GM18870 (cell line): ENCODE data around the gene ZACN.
A peak's percentile ranks its signal among the peaks of the same experiment; 100 is the strongest.
"Not testable (repeated sequence)": the region's sequence is repeated elsewhere in the genome, so short reads cannot be mapped to it uniquely, and the experiment has no call there.

Experiments used
- ATAC-seq: cut with Tn5 transposase; IDR thresholded peaks from one replicate; pipeline ENCODE4 v1.9.1; 2021; ENCODE audit warnings: moderate library complexity; ENCODE audit not compliant: unreplicated experiment

Gene ZACN

DNA sequence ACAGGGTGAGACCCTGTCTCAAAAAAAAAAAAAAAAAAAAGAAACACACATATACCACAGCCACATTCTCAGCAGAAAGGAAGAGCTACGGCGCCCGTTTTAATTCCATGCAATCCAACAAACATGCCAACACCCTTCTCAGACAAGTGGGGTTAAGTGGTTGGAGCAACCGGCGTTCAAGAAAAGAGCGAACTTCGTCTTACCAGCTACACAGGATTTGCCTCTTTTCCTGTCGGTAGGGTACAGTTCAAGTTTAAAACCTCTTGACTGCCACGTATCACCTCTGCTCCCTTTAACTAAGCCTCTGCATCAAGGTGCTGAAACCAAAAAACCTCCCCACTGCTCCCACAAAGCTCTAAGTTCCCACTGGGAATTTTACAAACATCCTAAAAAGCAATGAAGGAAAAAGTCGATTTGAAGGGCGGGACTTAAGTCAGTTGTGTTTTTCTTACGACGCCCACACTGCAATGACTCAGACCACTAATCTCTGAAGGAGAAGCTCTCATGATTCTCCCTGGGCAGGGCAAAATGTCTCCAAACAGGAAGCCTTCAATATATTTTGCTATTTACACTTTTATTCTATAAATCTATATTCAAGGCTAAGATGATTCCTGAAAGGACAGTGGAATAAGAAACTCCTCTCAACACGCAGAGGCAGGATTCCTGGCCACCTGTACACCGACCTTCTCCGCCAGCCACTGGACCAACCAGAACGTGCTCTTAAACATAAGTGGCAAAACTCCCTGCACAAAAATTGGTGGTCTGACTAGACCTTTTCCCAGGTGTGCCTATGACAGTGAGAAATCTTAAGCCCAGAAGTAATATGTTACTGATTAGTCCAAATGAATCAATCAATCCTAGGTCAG is 25.5 kb upstream of the ZACN start:
- ATAC-seq: no peak

DNA sequence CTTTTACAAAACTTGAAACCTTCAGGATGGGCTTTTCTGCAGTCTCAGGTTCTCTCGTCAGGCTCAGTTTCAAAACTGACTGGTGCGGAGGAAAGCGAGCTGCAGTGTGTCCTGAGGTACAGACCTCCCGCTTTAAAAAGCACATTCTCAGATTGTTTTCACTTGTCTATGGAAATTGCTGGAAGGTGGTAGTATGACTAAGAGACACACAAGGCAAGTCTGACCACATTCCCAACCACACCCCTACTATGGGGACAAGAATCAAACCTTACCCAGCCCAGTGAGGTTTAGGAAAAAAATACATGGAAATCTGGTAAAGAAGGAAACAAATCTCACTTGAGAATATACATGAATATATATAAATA is 24.9 kb upstream of the ZACN start:
- no peak for ATAC-seq

DNA sequence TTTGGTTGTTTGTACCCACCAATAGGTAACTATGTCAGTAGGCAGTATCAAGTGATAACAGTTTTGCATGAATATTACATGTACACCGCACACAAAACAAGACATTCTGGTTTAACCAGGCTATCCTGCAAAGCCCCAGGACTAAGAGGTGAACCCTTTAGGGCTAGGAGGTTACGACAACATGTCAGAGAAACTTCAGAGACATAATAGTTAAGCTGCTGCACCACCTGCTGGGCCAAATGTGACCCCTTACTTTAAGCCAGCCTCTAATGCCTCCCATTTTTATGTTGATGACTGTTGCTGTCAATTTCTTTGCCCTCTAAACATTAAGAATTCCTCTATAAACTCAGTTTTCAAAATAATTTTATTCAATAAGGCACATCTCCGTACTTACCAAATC is 22.1 kb upstream of the ZACN start:
- ATAC-seq: no peak

DNA sequence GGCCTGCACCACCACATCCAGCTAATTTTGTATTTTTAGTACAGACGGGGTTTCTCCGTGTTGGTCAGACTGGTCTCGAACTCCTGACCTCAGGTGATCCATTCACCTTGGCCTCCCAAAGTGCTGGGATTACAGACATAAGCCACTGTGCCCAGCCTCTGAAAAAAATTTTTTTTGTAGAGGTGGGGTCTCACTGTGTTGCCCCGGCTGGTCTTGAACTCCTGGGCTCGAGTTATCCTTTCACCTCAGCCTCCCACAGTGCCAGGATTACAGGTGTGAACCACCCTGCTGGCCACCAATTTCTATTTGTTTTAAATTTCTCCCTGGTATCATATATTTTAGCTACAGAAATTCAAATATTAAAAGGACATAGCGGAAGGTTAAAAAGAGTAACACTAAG is 20.7 kb upstream of the ZACN start:
- not testable (repeated sequence) for ATAC-seq

DNA sequence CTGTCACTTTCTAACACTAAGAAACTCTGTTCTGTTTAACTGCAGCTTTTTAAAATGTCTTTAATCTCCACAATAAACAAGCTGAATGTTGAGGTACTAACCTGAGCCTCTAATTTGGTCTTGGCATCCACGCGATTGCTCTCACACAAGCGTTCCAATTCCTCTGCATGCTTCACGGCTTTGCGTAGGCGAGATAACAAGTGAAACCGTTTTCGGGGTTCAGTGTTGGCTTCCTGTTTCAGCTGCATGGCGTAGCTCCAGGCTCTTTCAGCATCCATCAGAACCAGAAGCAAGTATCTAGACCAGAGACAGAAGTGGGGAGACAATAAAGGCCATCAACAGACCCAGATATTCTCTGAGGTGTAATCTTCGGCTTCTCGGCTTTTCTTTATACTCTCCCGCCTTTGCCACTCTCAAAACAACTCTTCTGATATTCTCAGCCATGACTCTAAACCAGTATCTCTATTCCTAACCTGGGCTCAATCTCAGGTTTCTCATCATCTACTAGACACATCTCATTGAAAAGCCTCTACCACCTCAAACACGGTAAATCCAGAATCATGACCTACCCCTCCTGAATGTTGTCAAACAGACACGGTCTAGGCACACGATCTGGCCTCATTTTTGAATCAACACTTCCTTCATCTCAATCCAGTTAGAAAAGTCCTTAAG is 15.0 kb upstream of the ZACN start:
- ATAC-seq: no peak

DNA sequence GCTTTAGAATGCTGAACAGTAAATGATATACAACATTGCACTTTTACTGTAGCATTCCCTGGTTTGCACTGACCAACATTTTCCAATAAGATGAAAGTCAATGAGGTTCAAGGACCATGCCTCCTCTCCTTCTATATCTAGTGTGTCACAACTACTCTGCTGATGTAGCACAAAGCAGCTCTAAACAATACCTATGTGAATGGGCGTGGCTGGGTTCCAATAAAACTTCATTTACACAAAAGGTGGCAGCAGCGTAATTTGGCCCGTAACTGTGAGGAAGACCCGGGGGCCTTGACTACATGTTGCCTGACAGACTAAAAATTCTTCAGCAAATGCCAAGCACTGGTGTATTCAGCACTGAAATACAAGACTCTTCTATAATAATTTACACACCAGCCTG is 13.2 kb upstream of the ZACN start:
- ATAC-seq: no peak

DNA sequence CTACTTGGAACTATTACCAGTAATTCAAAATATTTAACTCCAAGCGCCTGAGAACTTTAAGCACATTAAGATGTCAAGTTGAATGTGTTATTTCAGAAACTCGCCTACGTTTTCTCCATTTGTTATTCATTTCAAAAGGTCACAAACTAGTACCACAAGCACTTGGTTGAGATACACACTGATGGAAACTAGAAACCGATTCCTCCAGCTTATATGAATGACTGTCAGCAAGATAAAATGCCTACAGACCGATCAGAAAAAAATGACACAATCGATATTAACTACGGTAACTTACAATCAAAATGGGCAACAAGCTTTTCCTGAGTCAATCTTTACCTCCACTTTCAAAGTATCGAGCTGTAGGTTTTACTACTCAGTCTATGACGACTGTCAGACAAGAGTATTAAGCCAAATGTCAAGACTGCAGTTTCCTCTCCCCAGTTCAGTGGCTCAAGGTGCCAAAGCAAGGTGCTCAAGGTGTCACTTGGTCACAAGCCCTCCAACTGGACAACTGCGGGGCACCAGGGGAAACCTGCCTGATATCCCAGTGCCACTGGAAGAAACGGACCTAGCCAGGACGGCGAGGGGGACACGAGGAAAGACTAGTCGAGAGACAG is 7.3 kb upstream of the ZACN start:
- ATAC-seq: no peak

DNA sequence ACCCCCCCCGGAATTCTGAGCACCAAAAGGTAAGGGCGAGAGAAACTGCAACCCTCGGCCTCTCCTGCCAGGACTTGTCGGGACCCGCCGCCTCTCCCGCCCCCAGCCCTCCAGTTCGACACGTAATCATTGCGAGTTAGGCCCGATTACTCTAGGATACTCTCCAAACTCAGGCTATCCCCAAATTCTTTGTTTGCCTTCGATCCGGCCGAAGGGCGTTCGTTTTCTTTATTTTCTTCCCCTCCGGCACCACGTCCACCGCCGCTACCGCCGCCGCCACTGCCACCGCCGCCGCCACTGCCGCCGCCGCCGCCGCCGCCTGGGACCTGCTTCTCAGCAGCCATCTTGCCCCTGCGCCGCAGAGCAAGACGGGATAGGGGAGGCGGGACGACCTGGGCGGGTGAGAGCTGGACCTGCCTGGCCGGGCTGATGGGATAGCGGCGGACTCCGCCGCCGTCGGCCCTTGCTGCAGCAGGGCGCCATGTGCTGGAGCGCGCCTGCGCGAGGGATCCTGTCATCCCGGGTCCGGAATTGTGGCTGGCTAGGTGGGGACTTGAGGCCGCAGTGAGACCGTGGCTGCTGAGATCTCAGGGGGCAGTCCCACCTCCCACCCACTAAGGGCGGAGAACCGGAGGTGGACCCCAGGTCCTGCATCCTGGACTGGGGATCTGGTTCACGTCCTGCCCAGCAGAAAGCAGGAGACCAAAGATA is 6.7 kb upstream of the ZACN start, which contains the start of gene SRP68:
SRP68 (minus strand) TSS at position 370 of the 711 bp plus-strand sequence; CDS start at position 344, 26 bp downstream.
- ATAC-seq: peak; percentile 57

DNA sequence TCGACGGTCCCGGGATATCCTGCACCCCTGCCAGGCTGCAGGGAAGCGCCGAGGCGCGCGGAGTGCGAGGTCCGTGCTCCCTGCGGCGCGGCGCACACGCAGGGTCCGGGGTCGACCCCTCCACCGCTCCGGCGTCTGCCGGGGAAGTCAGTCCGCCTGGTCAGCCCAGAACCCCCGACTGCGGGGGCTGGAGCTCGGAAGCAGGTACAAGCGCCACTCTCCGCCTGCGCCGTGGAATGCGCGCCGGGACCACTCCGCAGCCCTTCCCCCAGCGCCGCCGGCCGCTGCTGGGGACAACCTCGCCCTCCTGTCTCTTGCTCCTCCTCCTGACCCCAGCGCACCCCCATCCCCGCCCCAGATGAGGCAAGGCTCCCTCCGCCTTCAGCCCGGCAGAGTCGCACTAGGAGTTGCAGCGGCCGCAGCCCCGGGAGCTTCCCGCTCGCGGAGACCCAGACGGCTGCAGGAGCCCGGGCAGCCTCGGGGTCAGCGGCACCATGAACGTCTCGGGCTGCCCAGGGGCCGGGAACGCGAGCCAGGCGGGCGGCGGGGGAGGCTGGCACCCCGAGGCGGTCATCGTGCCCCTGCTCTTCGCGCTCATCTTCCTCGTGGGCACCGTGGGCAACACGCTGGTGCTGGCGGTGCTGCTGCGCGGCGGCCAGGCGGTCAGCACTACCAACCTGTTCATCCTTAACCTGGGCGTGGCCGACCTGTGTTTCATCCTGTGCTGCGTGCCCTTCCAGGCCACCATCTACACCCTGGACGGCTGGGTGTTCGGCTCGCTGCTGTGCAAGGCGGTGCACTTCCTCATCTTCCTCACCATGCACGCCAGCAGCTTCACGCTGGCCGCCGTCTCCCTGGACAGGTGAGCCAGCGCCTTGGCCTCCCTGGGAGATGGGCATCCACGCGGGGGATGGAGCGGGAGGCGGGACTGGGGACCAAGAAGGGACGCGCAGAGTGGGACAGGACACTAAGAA is 4.3 kb upstream of the ZACN start, which contains the start of gene GALR2:
GALR2 (plus strand) TSS at position 392 of the 974 bp plus-strand sequence; CDS start at position 495, 103 bp downstream.
- no peak for ATAC-seq

DNA sequence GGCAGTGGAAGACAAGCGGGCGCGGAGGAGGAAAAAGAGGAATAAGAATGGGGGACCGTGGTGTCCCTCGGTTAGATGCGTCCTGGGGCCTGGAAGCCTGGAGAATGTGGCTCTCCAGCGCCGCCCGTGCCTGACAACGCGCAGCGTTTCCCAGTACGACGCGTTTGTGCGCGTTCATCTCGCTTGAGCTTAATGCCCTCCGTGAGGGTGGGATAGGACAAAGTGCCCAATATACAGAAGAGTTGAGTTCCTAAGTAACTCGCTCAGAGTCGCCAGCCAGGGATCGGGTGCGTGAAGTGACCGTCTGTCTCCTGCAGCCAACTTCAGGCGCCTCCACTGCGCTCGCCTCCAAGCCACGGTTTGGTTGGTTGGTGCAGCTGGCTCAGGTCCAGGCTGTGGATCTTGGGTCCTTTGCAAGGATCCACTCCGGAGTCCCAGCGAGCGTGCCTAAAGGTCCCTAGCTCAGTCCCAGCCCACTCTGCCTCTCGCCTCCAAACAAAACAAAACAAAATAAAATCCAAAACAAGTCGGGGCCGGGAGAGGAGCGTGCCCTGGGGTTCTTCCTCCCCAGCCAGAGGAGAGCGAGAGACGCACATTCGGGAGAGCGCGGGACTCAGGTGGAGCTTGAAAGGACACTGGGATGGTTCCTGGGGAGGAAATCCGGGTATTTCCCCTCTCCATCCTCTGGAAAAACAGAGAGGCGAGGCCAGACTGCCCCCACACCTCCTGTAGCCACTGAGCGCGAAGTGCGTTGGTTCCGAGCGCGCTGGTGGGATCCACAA is 3.4 kb upstream of the ZACN start:
- ATAC-seq: no peak

DNA sequence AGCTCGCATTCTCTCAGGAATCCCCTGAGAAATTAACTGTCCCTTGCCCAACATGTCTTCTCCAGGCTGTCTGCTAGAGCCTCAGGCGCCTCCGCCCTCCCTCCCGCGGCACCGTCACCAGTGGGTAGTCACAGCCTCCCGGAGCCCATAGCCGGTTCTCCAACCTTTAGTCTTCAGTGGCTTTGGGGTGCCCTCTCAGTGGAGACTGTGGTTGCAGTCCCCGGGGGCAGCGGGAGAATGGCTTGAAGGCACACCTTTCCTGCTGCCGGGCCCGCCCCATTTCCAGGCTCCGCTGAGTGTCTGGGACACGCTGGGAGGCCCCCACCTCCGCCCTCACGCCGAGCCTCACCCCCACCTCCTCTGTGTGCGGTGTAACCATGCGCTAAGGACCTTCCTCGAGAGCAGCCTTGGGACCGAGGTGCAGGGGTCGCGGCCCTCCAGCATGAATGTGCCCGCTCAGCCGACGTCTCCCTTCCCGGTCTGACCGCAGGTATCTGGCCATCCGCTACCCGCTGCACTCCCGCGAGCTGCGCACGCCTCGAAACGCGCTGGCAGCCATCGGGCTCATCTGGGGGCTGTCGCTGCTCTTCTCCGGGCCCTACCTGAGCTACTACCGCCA is 2.7 kb upstream of the ZACN start:
- no peak for ATAC-seq

DNA sequence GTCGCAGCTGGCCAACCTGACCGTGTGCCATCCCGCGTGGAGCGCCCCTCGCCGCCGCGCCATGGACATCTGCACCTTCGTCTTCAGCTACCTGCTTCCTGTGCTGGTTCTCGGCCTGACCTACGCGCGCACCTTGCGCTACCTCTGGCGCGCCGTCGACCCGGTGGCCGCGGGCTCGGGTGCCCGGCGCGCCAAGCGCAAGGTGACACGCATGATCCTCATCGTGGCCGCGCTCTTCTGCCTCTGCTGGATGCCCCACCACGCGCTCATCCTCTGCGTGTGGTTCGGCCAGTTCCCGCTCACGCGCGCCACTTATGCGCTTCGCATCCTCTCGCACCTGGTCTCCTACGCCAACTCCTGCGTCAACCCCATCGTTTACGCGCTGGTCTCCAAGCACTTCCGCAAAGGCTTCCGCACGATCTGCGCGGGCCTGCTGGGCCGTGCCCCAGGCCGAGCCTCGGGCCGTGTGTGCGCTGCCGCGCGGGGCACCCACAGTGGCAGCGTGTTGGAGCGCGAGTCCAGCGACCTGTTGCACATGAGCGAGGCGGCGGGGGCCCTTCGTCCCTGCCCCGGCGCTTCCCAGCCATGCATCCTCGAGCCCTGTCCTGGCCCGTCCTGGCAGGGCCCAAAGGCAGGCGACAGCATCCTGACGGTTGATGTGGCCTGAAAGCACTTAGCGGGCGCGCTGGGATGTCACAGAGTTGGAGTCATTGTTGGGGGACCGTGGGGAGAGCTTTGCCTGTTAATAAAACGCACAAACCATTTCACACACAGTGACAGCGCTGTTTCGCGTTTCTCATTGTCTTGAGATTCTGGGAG is 2.0 kb upstream of the ZACN start:
- no peak for ATAC-seq

DNA sequence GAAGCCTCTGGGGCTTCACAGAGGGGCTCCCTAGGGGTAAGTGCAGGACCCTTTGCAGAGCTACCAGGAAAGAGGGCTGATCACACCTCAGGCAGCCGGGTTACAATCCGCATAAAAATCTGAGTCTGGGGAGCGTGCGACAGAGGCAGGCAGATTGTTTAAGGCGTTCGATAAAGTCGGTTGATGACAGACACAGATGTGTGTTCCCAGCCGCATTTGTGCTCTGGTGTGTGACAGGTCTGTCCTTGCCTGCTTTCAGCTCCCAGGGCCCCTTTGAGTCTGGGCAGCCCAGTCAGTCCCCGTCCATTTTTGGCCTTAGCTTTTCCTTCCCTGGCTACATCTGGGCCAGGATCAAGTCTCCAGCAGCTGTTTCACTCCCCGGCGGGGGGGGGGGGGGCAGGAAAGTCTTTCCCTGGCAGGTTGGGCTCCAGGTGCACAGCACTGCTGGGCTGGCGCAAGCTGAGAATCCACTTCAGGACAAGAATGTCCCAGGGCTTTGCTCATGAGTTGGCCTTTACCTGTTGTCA is 1.3 kb upstream of the ZACN start:
- ATAC-seq: no peak

DNA sequence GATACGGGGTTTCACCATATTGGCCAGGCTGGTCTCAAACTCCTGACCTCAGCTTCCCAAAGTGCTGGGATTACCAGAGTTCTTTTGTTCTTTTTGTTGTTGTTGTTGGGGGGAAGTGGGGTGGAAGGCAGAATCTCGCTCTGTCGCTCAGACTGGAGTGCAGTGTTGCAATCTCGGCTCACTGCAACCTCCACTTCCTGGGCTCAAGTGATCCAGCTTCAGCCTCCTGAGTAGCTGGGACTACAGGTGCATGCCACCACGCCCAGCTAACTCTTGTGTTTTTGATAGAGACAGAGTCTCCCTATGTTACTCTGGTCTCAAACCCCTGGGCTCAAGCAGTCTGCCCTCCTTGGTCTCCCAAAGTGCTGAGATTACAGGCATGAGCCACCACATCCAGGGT is 612 bp upstream of the ZACN start:
- ATAC-seq: not testable (repeated sequence)

DNA sequence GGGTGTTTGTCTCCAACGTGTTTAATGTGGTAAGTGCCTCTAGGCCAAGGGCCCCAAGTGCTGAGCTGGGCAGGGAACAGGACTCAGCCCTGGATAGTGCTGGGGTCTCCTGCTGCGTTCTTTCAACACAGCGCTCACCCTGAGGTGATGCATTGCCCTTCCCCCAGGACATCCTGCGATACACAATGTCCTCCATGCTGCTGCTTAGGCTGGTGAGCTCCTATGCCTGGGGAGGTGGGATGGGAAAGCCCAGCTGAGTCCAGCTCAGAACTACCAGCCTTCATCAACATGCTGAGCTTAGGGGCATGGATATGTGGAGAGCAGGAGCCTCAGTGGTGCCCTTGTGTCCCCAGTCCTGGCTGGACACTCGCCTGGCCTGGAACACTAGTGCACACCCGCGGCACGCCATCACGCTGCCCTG is 563 bp downstream of the ZACN start:
- ATAC-seq: no peak

DNA sequence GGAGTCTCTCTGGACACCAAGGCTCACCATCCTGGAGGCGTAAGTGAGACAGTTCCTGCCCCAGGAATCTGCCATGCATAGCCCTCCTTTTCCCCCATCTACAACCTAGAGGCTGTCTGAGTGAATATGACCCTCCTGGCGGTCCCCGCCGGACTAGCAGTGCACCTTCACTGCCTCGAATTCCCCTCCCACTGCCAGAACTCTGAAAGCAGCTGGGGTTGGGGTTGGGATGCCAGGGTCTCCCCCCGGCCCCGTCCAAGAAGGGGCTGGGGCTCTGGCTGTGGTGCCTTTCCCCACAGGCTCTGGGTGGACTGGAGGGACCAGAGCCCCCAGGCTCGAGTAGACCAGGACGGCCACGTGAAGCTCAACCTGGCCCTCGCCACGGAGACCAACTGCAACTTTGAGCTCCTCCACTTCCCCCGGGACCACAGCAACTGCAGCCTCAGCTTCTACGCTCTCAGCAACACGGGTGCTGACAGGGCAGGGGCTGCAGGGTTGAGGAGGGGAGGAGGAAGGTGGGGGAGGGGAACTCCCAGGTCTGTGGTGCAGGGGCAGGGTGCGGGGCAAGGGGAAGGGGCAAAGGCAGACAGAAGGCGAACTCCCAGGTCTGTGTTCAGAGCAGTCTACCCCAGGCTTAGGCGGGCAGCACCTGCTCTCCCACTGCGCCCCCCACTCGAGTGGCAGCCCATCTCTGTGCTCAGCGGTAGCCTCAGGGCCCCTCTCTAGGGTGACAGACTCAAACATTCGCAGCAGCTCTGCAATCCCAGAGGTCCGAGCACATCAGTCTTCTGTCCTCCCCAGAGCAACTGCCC is 1.2 kb downstream of the ZACN start:
- ATAC-seq: no peak

DNA sequence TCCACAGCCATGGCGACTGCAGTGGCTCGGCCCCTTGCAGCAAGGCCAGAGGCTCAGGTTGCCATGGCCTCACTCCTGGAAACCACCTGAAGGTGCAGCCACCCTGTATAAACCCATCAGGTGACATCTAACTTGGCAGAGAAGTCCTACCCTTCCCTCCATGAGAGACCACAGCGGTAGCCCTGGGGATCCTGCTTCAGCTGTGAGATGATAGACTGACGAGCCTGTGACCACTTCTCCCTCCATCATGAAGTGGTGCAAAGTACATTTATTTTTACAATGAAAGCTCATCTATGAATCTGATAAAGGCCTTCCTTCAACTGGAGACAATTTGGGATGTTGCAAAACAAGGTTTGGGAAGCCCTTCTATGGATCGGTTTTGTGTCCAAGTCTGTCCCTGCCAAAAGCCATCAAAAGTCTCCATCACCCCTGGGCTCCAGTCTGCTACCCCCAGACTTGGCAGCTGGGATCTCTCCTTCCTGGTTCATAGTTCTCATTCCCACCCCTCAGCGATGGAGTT is 1.8 kb downstream of the ZACN start:
- no peak for ATAC-seq
